ENCODE results near the gene GRID2.
"Not testable (repeated sequence)": the region's sequence is repeated elsewhere in the genome, so short reads cannot be mapped to it uniquely, and the experiment has no call there.

DNA sequence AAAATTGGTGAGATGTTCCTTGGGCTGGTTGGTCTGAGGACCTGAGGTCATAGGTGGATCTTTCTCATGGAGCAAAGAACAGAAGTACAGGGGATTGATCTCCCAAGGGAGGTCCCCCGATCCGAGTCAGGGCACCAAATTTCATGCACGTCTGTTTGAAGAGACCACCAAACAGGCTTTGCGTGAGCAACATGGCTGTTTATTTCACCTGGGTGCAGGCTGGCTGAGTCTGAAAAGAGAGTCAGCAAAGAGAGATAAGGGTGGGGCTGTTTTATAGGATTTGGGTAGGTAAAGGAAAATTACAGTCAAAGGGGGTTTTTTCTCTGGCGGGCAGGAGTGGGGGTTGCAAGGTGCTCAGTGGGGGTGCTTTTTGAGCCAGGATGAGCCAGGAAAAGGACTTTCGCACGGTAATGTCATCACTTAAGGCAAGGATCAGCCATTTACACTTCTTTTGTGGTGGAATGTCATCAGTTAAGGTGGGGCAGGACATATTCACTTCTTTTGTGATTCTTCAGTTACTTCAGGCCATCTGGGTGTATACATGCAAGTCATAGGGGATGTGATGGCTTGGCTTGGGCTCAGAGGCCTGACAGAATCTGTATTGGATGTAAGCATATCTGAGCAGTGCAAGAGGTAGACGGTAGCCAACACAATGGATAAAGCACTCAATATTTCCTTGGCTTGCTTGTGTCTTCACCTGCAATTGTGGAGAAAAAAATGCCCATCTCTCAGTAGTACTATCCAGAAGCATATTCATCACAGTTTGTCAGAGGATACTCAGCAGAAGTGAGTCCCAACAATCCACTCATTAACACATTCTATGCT, 26.5 kb upstream of the GRID2 start:
- not testable (repeated sequence) for TF ChIP-seq CTCF (IDR thresholded peaks at IDR 0.05); ZFX (IDR thresholded peaks at IDR 0.05; ENCODE audit: borderline replicate concordance)
